Cardiac muscle cell (in vitro differentiated cells and primary cell): ENCODE data around the gene UBE2F. TPM values are rescaled to one million over a fixed set of nuclear protein-coding genes. Genes with fewer than 3 reads are reported as not detected.

Experiments
- DNase-seq, 2 donors: peaks; one replicate each; pipeline versions ENCODE4 v3.0.0 to v3.0.0-alpha.2; 2010 to 2017; ENCODE audit warnings: low read depth in 1 of 2, low spot score in 1 of 2
- H3K27ac ChIP-seq: fragments of 200-600 bp; sonication (generic); 2 replicates; pipeline ENCODE4 v1.5.1; 2016
- H3K27me3 ChIP-seq: fragments of 200-600 bp; sonication (generic); 2 replicates; pipeline ENCODE4 v1.6.0; 2016; ENCODE audit warnings: control low read depth
- H3K36me3 ChIP-seq: fragments of 200-600 bp; sonication (generic); 2 replicates; pipeline ENCODE4 v1.5.1; 2016; ENCODE audit warnings: control low read depth
- H3K4me1 ChIP-seq: fragments of 200-600 bp; sonication (generic); 2 replicates; pipeline ENCODE4 v1.8.1; 2017; ENCODE audit warnings: low read depth, mild to moderate bottlenecking, mixed run types
- H3K4me3 ChIP-seq: fragments of 200-600 bp; sonication (generic); 2 replicates; pipeline ENCODE4 v1.5.1; 2016; ENCODE audit warnings: mild to moderate bottlenecking
- H3K9me3 ChIP-seq: fragments of 200-600 bp; sonication (generic); 2 replicates; pipeline ENCODE4 v1.5.1; 2017; ENCODE audit warnings: low read depth, mild to moderate bottlenecking, control low read depth
- polyA plus RNA-seq: library from polyadenylated mRNA; unstranded; fragments of >200 nt; fragmentation: Nextera tagmentation; extraction: Ambion mirVana; gene quantifications from 2 replicates; pipeline ENCODE4 v1.2.1, GENCODE V29; 2016
- total RNA-seq: library from RNA; depleted of rRNA; stranded (reverse); fragments of >200 nt; gene quantifications from 2 replicates; pipeline ENCODE4 v1.2.3, GENCODE V29; 2016
- TF ChIP-seq, protein P1 (sequence below): IDR thresholded peaks from 2 replicates; pipeline ENCODE4 v1.5.1; 2012; ENCODE audit warnings: low read depth, mild to moderate bottlenecking, low read length

UBE2F gene
- total and polyA plus RNA-seq, 2 experiments from 2014 or later: 35.1 to 66.2 TPM

DNA sequence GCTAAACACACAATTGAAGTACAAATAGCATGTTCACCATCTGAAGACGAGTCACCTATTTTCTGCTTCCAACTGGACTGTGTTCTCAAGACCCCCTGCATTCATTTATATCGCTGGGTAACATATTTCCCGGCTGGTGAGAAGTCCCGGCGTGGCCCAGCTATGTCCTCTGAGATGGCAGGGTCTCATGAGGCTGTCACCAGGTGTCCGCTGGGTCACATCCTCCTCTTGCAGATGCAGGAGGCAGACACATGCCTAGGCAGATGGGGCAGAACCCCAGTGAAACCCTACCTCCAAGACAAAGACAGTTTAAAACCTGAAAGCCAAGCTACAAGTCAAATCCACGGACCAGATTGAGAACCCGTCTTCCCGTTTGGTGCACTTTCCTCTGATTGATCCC, 36.8 kb upstream of the UBE2F start:
- Histone ChIP-seq H3K27me3 (no peaks in the 10 kb centered on the region), H3K27ac (no peak overlapping the region), H3K9me3 (no peaks in the 10 kb centered on the region), H3K4me1 (no peaks in the 10 kb centered on the region), H3K36me3 (no peaks in the 10 kb centered on the region), H3K4me3 (no peak overlapping the region)
- DNase-seq: no peak
- TF ChIP-seq, protein P1, sequence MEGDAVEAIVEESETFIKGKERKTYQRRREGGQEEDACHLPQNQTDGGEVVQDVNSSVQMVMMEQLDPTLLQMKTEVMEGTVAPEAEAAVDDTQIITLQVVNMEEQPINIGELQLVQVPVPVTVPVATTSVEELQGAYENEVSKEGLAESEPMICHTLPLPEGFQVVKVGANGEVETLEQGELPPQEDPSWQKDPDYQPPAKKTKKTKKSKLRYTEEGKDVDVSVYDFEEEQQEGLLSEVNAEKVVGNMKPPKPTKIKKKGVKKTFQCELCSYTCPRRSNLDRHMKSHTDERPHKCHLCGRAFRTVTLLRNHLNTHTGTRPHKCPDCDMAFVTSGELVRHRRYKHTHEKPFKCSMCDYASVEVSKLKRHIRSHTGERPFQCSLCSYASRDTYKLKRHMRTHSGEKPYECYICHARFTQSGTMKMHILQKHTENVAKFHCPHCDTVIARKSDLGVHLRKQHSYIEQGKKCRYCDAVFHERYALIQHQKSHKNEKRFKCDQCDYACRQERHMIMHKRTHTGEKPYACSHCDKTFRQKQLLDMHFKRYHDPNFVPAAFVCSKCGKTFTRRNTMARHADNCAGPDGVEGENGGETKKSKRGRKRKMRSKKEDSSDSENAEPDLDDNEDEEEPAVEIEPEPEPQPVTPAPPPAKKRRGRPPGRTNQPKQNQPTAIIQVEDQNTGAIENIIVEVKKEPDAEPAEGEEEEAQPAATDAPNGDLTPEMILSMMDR: no peak

DNA sequence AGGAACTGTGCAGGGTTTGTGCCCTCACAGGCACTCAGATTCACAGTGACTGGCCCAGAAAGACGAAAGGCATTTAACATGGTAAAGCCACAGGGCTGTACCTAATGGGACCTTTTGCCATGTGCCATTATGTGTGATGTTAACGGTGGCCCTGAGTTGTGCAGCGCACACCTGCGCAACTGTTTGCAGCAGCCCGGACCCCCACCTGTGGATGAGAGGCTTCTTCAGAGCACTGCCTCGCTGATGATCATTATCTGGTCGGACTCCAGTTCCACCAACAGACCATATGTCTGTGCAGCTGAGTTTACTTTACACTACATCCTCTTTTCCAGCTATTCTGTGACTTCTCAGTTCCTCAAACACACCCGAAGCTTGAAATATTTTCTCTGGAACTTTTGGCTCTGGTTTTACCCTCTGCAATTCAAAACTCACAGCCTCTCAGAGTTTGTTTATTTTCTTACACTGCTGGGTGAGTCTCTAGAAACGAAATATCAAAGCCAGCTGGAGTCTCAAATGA, 35.6 kb upstream of the UBE2F start:
- TF ChIP-seq, protein P1: no peak
- Histone ChIP-seq H3K27me3 (no peaks in the 10 kb centered on the region), H3K4me3 (no peak overlapping the region), H3K36me3 (no peaks in the 10 kb centered on the region), H3K27ac (no peak overlapping the region), H3K9me3 (no peaks in the 10 kb centered on the region), H3K4me1 (no peaks in the 10 kb centered on the region)
- no peak for DNase-seq

DNA sequence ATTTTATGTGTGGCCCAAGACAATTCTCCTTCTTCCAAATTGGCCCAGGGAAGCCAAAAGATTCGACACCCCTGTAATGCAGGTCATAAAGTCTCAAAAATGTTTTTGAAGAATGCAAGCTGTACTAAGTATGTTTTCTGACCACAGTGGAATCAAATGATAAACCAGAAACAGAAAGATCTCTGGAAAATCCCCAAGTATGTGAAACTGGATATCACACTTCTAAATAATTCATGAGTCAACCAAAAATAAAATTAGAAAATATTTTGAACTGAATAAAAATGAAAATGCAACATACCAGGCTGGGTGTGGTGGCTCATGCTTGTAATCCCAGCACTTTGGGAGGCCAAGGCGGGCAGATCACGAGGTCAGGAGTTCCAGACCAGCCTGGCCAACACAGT, 34.1 kb upstream of the UBE2F start:
- peak in 1 of 2 donors; percentile 75 for DNase-seq
- TF ChIP-seq, protein P1: no peak
- Histone ChIP-seq H3K4me3 (no peak overlapping the region), H3K9me3 (no peaks in the 10 kb centered on the region), H3K27me3 (no peaks in the 10 kb centered on the region), H3K4me1 (no peaks in the 10 kb centered on the region), H3K27ac (no peak overlapping the region), H3K36me3 (no peaks in the 10 kb centered on the region)

DNA sequence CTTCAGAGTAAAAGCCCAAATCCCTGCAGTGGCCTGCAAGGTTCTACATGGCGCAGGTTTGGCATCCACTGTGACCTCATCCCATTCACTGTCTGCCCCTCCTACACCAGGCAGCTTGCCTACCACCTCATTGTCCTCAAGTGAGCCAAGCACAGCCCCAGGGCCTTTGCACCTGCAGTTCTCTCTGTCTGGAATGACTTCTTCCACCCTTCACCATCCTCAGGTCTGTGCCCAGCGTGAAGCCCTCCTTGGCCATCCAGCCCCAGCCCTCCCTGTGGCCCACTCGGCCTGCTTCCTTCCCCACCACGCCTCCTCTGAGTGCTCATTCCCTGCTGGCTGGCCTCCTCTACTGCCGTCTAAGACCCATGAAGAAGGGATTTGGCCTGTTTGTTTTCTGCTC, 32.6 kb upstream of the UBE2F start:
- Histone ChIP-seq H3K4me1 (no peaks in the 10 kb centered on the region), H3K36me3 (no peaks in the 10 kb centered on the region), H3K27me3 (no peaks in the 10 kb centered on the region), H3K4me3 (no peak overlapping the region), H3K27ac (no peak overlapping the region), H3K9me3 (no peaks in the 10 kb centered on the region)
- TF ChIP-seq, protein P1: no peak
- DNase-seq: no peak

DNA sequence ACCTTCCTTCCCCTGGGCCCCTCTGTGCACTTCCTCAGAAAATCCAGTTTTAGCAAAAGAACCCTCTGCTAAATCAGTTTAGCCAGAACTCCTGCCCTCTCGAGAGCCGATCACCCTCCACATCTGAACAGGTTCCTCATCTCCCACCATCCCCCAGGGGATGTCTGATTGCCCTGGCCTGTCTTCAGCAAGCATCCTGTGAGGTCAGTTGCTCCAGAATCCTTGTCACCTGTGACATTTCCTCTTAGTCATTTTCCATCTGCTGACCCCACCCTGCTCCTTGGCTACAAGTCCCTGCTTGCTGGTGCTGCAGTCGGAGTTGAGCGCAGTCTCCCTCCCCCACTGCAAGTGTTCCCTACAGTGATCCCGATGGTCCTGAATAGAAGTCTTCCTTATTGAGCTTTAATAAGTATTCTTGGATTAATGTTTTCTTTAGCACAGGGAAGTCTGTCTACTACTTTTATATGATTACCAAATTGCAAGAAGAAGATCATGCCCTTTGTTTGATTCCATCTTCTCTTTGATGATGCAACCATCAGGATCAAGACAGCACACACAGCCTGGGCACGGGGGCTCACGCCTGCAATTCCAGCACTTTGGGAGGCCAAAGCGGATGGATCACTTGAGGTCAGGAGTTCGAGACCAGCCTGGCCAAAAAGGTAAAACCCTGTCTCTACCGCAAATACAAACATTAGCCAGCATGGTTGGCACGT, 30.9 kb upstream of the UBE2F start:
- no peak overlapping the region for H3K27ac ChIP-seq
- H3K4me3 ChIP-seq: no peak overlapping the region
- TF ChIP-seq, protein P1: no peak
- H3K9me3 ChIP-seq: no peaks in the 10 kb centered on the region
- DNase-seq: no peak
- H3K27me3 ChIP-seq: no peaks in the 10 kb centered on the region
- no peaks in the 10 kb centered on the region for H3K4me1 ChIP-seq
- H3K36me3 ChIP-seq: no peaks in the 10 kb centered on the region
